Measurements from ENCODE around the gene OXLD1. TPM values are rescaled to one million over a fixed set of nuclear protein-coding genes. Genes with fewer than 3 reads are reported as not detected.

The OXLD1 gene
- total RNA-seq, 1 donor from 2014 or later, result 28.1 TPM

DNA sequence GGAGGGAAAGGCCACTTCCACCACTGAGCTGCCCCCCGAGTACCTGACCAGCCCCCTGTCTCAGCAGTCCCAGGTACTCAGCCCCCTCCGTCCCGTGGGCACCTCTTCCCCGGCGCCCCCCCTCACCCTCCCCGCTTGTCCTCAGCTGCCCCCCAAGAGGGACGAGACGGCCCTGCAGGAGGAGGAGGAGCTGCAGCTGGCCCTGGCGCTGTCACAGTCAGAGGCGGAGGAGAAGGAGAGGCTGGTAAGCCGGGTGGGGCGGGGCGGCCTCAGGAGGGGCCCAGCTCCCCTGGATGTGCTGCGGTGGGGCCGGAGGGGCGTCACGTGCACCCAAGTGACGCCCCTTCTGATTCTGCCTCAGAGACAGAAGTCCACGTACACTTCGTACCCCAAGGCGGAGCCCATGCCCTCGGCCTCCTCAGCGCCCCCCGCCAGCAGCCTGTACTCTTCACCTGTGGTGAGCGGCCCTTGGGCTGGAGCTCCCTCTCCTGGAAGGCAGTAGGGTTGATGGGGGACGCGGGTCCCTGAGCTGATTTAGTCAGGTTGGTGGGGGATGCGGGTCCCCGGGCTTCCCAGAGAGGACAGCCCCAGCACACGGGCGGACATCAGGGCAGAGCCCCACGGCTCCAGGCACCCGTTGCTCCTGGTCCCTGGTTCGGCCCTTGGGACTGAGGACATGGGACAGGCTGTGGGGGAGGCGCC lies 27.3 kb upstream of the OXLD1 start:
- Mint-ChIP-seq H3K36me3 (peaks cover 8% of the 10 kb centered on the region), H3K4me1 (ENCODE audit: unreplicated experiment) (no peaks in the 10 kb centered on the region), H3K27ac (no peak overlapping the region), H3K27me3 (no peaks in the 10 kb centered on the region), H3K9me3 (no peaks in the 10 kb centered on the region), H3K4me3 (no peak overlapping the region)
- no peak for DNase-seq (ENCODE audit: extremely low spot score, unreplicated experiment)
- TF ChIP-seq, protein P1, sequence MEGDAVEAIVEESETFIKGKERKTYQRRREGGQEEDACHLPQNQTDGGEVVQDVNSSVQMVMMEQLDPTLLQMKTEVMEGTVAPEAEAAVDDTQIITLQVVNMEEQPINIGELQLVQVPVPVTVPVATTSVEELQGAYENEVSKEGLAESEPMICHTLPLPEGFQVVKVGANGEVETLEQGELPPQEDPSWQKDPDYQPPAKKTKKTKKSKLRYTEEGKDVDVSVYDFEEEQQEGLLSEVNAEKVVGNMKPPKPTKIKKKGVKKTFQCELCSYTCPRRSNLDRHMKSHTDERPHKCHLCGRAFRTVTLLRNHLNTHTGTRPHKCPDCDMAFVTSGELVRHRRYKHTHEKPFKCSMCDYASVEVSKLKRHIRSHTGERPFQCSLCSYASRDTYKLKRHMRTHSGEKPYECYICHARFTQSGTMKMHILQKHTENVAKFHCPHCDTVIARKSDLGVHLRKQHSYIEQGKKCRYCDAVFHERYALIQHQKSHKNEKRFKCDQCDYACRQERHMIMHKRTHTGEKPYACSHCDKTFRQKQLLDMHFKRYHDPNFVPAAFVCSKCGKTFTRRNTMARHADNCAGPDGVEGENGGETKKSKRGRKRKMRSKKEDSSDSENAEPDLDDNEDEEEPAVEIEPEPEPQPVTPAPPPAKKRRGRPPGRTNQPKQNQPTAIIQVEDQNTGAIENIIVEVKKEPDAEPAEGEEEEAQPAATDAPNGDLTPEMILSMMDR (conservative IDR thresholded peaks at IDR 0.05), result no peak

DNA sequence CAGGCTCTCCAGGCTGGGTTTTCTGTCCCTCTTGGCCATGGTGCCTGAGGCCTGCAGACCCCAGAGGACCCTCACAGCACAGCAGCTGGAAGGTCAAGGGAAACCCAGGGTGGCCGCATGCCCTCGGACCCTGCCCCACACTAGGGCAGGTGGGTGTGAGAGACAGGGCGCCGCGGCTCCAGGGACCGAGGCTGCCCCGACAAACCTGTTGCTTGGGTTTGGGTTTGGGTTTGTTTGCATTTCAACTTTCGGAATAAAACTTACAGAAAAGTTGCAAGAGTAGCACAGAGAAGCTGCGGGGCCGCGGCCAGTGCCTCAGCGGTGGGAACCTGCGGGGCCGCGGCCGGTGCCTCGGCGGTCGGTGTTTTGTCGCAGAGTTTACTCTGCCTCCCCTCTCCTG lies 25.2 kb upstream of the OXLD1 start:
- TF ChIP-seq, protein P1 (conservative IDR thresholded peaks at IDR 0.05), result no peak
- H3K9me3 Mint-ChIP-seq, result no peaks in the 10 kb centered on the region
- no peak overlapping the region for H3K4me3 Mint-ChIP-seq
- no peaks in the 10 kb centered on the region for H3K27me3 Mint-ChIP-seq
- no peak for DNase-seq (ENCODE audit: extremely low spot score, unreplicated experiment)
- H3K27ac Mint-ChIP-seq, result no peak overlapping the region
- no peaks in the 10 kb centered on the region for H3K4me1 Mint-ChIP-seq (ENCODE audit: unreplicated experiment)
- no peaks in the 10 kb centered on the region for H3K36me3 Mint-ChIP-seq

- Mint-ChIP-seq H3K4me3 (no peak overlapping the region), H3K36me3 (no peaks in the 10 kb centered on the region), H3K27me3 (no peaks in the 10 kb centered on the region), H3K4me1 (ENCODE audit: unreplicated experiment) (no peaks in the 10 kb centered on the region), H3K9me3 (no peaks in the 10 kb centered on the region), H3K27ac (no peak overlapping the region)
- DNase-seq (ENCODE audit: extremely low spot score, unreplicated experiment), result no peak
- TF ChIP-seq, protein P1 (conservative IDR thresholded peaks at IDR 0.05), result no peak
Measured at GRCh38 chr17:81691196-81691595, 24.8 kb upstream of the OXLD1 start.

DNA sequence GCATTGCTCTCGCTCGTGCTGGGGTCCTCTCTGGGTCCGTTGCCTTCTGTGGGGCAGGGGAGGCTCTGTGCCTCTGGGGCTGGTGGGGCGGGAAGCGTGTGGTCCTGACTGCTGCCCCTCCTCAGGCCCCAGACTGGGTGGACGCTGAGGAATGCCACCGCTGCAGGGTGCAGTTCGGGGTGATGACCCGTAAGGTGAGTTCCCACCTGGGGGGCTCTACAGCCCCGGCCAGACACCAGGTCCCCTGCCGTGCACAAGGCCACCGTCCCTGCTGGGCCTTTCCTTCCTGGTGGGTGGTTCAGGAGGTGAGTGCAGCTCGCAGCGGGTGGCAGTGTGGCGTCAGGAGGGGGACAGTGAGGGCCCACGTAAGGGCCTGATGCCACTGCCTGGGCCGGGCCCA lies 24.1 kb upstream of the OXLD1 start:
- TF ChIP-seq, protein P1 (conservative IDR thresholded peaks at IDR 0.05), result no peak
- Mint-ChIP-seq H3K27me3 (no peaks in the 10 kb centered on the region), H3K36me3 (no peaks in the 10 kb centered on the region), H3K9me3 (no peaks in the 10 kb centered on the region), H3K4me1 (ENCODE audit: unreplicated experiment) (no peaks in the 10 kb centered on the region), H3K27ac (no peak overlapping the region), H3K4me3 (no peak overlapping the region)
- DNase-seq (ENCODE audit: extremely low spot score, unreplicated experiment), result no peak

DNA sequence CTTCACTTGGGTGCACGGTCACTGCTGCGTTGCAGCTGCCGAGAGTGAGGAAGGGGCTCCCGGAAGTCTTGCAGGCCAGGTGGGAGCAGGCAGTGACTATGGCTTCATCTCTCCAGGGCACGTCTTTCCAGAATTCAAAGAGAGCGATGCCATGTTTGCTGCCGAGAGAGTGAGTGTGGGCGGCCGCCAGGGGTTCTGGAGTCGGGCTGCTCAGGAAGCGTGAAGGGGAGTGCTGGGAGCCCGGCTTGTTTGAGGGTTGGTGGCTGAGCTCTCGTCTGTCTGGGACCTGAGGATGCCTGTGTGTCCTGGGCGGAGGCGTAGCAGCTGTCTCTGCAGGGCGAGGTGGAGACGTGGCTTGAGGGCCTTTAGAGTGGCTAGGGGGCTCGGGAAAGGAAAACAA lies 23.7 kb upstream of the OXLD1 start:
- TF ChIP-seq, protein P1 (conservative IDR thresholded peaks at IDR 0.05), result no peak
- no peak for DNase-seq (ENCODE audit: extremely low spot score, unreplicated experiment)
- Mint-ChIP-seq H3K36me3 (no peaks in the 10 kb centered on the region), H3K27me3 (no peaks in the 10 kb centered on the region), H3K4me1 (ENCODE audit: unreplicated experiment) (no peaks in the 10 kb centered on the region), H3K9me3 (no peaks in the 10 kb centered on the region), H3K4me3 (no peak overlapping the region), H3K27ac (peak overlapping the region; percentile 31)
